Stimulated activated CD4-positive, alpha-beta T cell treated with anti-CD3 and anti-CD28 coated beads, Interleukin-4, amount 100 ng/mL, for 4 hours (primary cell): ENCODE measurements around the gene CASQ2.

Experiments used
- DNase-seq, 2 experiments: peaks; one replicate each; pipeline ENCODE4 v3.0.0-alpha.2; 2020

Gene CASQ2

DNA sequence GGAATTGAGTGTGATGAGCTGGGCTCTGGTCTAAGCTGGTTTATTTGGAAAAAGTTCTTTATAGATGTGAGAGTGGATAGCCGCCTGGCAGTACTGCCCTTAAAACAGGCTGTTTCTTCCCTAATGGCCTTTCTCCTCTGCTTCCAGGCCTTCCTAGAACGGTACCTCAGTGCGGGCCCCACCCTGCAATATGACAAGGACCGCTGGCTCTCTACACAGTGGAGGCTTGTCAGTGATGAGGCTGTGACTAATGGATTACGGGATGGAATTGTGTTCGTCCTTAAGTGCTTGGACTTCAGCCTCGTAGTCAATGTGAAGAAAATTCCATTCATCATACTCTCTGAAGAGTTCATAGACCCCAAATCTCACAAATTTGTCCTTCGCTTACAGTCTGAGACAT lies 77.5 kb downstream of the CASQ2 start:
- DNase-seq = no peak

- DNase-seq = no peak
Observed at GRCh38 chr1:115687744-115688143, 80.8 kb downstream of the CASQ2 start.

DNA sequence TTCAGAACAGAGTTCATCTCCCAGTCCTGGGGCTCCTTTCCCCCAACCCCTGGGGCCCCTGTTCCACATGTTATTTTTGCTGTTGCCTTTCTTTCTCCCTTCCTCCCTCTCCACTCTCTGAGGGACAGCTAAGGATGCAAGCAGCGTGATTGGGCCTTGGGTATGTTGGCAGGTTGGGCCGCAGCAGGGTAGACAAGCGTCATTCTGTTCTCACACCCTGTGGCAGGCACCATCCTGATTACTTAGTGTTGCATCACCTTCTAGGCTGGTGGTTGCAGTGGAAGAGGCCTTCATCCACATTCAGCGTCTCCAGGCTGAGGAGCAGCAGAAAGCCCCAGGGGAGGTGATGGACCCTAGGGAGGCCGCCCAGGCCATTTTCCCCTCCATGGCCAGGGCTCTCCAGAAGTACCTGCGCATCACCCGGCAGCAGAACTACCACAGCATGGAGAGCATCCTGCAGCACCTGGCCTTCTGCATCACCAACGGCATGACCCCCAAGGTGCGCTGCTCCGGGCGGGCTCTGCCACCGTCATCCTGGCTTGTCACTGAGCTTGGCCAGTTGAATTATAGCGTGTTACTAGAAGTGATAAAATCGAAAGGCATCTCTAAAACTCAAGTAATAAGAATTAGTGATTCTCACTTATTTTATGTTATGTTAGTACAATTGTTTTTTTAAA lies 83.3 kb downstream of the CASQ2 start:
- no peak for DNase-seq

GRCh38 chr1:115682792-115683191 lies 85.7 kb downstream of the CASQ2 start:
- DNase-seq = no peak

- no peak for DNase-seq
Observed at GRCh38 chr1:115680730-115681111, 87.8 kb downstream of the CASQ2 start.

DNA sequence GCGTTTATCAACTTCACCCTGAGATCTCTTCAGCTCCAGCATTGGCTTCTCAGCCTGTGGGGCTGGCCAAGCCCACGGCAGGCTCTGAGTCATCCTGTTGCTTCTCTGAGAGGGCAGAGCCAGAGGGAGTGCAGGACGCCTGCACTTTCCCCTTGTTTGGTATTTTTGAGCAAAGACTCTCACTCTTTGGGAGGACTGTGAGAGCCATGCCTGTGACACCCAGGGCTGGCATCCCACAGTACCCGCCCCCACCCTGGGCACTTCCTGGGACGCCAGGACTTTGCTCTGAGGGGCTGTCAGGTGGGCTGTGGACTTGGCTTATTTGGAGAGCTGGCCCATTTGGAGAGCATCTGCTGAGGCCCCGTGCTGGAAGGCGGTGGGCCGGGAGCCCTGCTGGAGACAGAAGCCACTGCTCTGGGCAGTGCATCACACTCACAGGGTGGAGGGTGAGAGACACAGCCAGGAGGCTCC lies 89.3 kb downstream of the CASQ2 start:
- no peak for DNase-seq

DNA sequence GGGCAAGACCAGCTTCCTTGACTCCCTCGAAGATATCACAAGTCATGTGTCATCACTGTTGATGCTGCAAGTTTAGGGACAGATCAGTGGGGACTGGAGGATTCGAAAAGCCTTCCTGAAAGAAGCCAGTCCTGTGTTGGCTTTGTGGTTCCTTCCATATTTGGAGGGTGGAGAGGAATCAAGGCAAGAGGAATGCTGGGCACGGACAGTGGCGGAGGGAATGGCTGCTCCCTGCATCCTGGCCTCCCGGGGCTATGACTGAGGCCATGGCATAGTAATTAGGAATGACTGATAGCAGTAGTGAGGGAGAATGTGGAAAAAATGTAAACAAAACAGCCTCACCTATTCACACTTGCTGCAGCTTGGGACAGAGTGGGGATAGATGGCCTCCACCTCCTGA lies 90.4 kb downstream of the CASQ2 start:
- DNase-seq = no peak

DNA sequence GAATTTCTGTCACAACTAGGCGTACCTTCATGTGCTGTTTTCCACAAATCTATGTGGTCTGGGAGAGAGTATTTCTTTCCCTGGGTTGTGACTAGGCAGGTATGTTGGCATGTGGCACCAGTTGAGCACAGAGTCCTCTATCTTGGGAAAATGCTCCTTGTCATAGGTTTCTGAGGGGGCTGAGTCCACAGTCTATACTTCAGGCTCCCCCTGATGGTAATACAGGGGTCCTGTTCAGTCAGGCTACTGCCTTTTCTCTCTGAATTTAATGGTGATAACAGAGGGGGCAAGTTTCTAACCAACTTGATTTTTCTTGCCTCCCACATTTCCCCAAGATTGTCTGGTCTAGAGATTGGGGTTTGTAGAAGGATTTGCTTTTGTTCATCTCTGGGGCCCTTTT lies 90.9 kb downstream of the CASQ2 start:
- no peak for DNase-seq

- no peak for DNase-seq
Observed at GRCh38 chr1:115677182-115677555, 91.3 kb downstream of the CASQ2 start.

DNA sequence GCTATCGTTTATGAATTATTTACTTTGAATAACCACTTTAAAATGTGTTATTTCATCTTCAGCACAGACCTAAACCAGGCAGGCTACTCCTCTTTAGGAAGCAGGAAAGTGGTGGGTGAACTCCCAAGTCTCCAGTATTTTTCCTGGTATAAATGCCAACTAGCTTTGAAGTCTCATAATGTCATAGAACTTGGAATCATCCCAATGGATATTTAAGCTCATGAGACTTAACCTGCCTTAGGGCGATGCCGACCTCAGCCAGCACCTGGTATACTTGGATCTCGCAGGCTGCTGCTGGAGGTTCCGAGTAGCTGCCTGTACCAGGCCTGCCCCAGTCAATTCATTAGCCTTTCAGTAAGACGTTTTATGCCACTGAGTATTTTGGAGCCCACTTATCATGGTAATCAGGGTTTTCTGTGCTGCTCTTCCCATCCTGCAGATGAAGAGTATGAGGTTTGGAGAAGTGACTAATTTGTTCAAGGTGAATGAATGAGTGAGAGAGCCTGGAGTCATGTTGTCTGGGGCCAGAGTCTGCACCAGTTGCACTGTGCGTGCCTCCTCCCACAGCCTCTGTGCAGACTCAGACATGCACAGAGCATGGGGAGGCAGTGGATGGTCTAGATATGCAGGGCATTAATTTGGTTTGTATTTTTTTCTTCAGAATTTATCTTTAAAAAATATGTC lies 91.9 kb downstream of the CASQ2 start:
- DNase-seq = no peak

DNA sequence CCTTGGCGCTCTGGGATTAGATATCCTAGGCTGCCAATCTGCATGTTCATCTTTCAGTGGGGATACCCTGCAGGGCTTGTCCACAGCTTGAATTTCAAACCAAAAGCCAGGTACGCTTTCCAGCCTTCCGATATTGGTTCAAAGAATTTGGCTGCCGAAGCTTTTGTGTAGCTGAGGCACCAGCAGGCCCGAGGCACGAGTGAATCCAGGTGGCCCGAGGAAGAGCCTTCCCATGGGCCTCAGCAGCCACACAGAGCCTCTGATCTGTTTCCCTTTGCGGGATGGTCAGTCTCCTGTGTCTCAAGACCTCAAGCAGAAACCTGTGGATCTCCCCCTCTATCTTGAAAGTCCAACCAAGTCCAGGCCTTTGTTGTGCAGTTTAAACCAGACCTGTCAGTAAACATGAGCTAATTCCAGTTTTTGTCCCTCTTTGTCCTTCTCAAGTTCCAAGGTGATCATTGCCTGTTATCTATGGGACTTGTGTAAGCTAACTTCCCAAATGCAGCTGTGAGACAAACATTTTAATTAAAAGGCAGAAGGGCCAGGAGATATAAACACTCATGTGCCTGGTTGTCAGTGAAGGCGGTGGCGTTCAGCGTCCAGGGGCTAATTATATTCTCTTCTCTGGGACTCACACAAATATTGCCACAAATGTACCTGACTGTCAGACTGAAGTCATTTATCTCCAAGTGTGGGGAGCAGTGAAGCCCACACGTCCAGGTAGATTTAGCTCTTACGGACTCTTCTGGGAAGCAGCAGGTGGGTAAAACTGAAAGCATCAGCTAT lies 96.1 kb downstream of the CASQ2 start:
- no peak for DNase-seq

- no peak for DNase-seq
Observed at GRCh38 chr1:115671176-115671934, 97.2 kb downstream of the CASQ2 start.

- DNase-seq = no peak
Observed at GRCh38 chr1:115670476-115671175, 97.9 kb downstream of the CASQ2 start.

DNA sequence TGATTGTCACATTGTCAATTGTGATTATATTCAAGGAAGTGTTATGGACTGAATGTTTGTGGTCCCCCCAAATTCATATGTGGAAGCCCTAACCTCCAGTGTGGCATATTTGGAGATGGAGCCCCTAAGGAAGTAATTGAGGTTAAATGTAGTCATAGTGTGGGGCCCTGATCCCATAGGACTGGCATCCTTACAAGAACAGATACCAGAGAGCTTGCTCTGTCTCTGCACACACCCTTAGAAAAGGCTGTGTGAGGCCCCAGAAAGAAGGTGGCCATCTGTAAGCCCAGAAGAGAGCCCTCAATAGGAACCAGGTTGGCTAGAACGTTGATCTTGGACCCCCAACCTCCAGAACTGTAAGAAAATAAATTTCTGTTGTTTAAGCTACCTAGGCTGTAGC lies 98.6 kb downstream of the CASQ2 start:
- no peak for DNase-seq

DNA sequence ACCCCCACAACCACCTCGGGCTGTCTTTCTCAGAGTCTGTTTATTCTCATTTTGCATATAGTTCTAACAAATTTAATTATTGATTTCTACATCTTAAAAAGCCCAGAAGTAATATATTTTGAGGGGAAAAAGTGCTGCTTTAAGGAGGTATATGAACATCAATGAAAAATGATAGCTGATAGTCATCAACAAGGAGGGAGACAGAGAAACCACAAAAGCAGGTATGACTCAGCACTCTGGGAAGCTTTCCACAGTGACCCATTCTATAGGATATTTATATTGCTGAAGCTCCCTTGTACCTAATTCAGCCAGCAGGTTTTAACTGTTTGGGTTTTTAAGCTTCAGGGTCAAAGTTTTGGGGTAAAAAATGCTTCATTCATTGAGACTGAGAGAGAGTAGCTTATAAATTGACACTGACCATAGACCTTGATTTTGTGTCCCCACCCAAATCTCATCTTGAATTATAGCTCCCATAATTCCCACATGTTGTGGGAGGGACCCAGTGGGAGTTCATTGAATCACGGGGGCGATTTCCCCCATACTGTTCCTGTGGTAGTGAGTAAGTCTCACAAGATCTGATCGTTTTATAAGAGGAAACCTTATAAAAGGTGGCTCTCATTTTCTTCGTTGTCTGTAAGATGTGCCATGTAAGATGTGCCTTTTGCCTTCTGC lies 99.4 kb downstream of the CASQ2 start:
- DNase-seq = no peak

DNA sequence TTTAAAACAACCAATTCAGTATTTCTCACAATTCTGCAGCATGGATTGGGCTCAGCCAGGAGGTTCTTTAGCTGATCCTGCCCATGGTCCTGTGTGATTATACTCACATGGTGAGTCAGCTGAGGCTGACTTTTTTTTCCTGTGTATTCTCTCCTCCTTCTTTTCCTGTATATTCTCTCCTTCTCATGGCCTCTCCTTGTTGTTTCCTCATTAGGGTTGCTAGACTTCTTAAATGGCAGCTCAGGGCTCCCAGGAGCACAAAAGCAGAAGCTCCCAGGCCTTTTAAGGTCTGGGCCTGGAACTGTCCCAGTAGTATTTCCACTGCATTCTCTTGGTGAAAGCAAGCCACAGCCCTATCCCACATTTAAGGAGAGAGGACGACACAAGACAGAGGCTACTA lies 99.9 kb downstream of the CASQ2 start:
- no peak for DNase-seq

DNA sequence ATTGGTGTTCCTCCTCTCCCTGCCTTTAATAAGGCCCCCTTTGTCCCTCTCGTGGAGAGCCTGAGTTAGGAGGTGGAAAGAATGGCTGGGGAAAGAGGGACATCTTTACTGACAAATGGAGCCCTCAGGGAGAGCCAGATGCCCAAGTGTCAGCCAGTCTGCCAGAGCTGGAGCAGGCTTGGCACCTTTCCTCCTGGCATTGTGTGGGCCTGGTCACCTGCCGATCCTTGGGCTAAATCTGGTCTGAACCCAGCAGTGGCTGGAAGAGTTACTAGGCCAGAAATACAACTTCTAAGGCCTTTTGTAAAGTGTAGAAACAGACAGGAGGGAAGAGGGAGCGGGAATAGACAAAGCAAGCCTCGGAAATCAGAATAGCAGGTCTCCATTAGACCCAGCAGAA lies 101.8 kb downstream of the CASQ2 start:
- DNase-seq = no peak

DNA sequence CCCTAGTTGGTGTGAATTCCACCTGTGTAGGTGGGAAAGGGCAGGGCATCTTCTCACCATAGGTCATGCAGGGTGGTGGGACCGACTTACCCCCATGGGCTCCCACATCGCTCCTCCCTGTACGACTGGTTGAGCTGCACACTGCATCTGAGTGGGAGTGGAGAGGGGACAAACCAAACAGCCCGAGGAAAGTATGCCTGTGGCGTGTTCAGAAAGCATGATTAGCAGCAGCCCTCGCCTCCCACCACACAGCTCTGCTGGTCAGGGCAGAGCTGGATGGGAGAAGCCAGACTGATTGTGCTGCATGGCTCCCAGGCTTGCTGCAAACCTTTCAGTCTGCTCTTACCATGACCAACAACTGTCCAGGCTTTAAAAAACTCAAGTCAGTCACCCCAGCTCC lies 102.3 kb downstream of the CASQ2 start:
- no peak for DNase-seq

- no peak for DNase-seq
Observed at GRCh38 chr1:115665319-115666096, 103.0 kb downstream of the CASQ2 start.

DNA sequence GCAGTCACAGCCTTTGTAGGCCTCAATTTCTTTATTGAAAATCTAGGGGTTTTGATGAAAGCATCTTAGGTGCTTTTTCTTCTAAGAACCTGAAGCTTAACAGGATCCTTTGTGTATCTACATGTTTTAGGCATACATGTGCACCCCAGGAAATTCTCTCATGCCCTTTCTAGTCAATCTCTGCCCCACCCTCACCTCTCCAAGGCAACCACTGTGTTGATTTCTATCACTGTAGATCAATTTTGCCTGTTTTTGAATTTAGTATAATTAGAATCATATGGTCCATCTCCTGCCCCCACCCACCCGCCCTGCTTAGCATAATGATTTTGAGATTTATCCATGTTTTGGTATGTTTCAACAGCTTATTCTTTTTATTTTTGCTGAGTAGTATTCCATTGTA lies 107.4 kb downstream of the CASQ2 start:
- DNase-seq = no peak

GRCh38 chr1:115660151-115660550 lies 108.4 kb downstream of the CASQ2 start:
- no peak for DNase-seq
